ENCODE results near the gene CBFA2T2. TPM values are rescaled to one million over a fixed set of nuclear protein-coding genes. Genes with fewer than 3 reads are reported as not detected.

The CBFA2T2 gene
- polyA plus RNA-seq, 3 donors: 1.7 to 9.7 (median 4.9) TPM

GRCh38 chr20:33650753-33651561 is 161.1 kb downstream of the CBFA2T2 start:
- no peaks in the 10 kb centered on the region for H3K4me1 ChIP-seq (ENCODE audit: control insufficient read depth in 1 of 2, insufficient read depth in 2 of 2, low read length in 2 of 2)
- H3K27ac ChIP-seq (ENCODE audit: low read depth in 1 of 2, low read length in 2 of 2): no peak overlapping the region
- H2AFZ ChIP-seq (ENCODE audit: insufficient read depth, low read depth, low read length, poor library complexity, severe bottlenecking): no peak overlapping the region
- Mint-ChIP-seq H3K4me1 (peaks cover 6% of the 10 kb centered on the region), H3K9me3 (no peaks in the 10 kb centered on the region), H3K27me3 (ENCODE audit: low read depth in 3 of 3) (peaks cover 1 to 8% (median 2%) of the 10 kb centered on the region in 3 donors), H3K4me3 (no peak overlapping the region), H3K27ac (no peak overlapping the region), H3K36me3 (peaks cover 6 to 8% of the 10 kb centered on the region in 2 donors)
- no peak overlapping the region for H3K9ac ChIP-seq (ENCODE audit: insufficient read depth, low read length, poor library complexity, severe bottlenecking)
- no peak for DNase-seq
- peaks cover 0 to 6% of the 10 kb centered on the region in 2 donors for H3K36me3 ChIP-seq (replicated peaks in 1 of 2; ENCODE audit: control insufficient read depth in 1 of 2, insufficient read depth in 2 of 2, low read length in 2 of 2)
- no peaks in the 10 kb centered on the region for H4K20me1 ChIP-seq (ENCODE audit: insufficient read depth, low read length)
- H3K4me3 ChIP-seq (replicated peaks in 1 of 3; ENCODE audit: low read depth in 2 of 3, low read length in 3 of 3): no peak overlapping the region
- no peak for TF ChIP-seq CTCF (IDR thresholded peaks at IDR 0.05)
- no peaks in the 10 kb centered on the region for H3K9me3 ChIP-seq (replicated peaks in 1 of 2; ENCODE audit: control insufficient read depth in 1 of 2, insufficient read depth in 1 of 2, low read length in 2 of 2)
- H3K79me2 ChIP-seq (ENCODE audit: insufficient read depth, low read length): no peaks in the 10 kb centered on the region
- WGBS (ENCODE audit: insufficient coverage): 90% methylated on average over 2 of the region's 10 CpGs
- H3K27me3 ChIP-seq (ENCODE audit: control insufficient read depth in 2 of 2, insufficient read depth in 2 of 2, low read length in 2 of 2): no peaks in the 10 kb centered on the region
- H3K4me2 ChIP-seq (replicated peaks; ENCODE audit: extremely low read depth, low read length, poor library complexity, severe bottlenecking): no peak overlapping the region
- intact Hi-C loops (cut with micrococcal nuclease): no loop called here

- peaks cover 6% of the 10 kb centered on the region for H3K4me1 Mint-ChIP-seq
- peaks cover 1 to 9% (median 2%) of the 10 kb centered on the region in 3 donors for H3K27me3 Mint-ChIP-seq (ENCODE audit: low read depth in 3 of 3)
- H3K27ac ChIP-seq (ENCODE audit: low read depth in 1 of 2, low read length in 2 of 2): no peak overlapping the region
- peaks cover 2 to 3% of the 10 kb centered on the region in 2 donors for H3K36me3 Mint-ChIP-seq
- no peak overlapping the region for H3K4me3 Mint-ChIP-seq
- H3K9me3 Mint-ChIP-seq: no peaks in the 10 kb centered on the region
- no peaks in the 10 kb centered on the region for H3K9me3 ChIP-seq (replicated peaks in 1 of 2; ENCODE audit: control insufficient read depth in 1 of 2, insufficient read depth in 1 of 2, low read length in 2 of 2)
- H3K4me2 ChIP-seq (replicated peaks; ENCODE audit: extremely low read depth, low read length, poor library complexity, severe bottlenecking): no peak overlapping the region
- H3K79me2 ChIP-seq (ENCODE audit: insufficient read depth, low read length): no peaks in the 10 kb centered on the region
- intact Hi-C loops (cut with micrococcal nuclease): no loop called here
- TF ChIP-seq CTCF (IDR thresholded peaks at IDR 0.05): no peak
- H3K36me3 ChIP-seq (replicated peaks in 1 of 2; ENCODE audit: control insufficient read depth in 1 of 2, insufficient read depth in 2 of 2, low read length in 2 of 2): peaks cover 0 to under 1% of the 10 kb centered on the region in 2 donors
- no peaks in the 10 kb centered on the region for H3K27me3 ChIP-seq (ENCODE audit: control insufficient read depth in 2 of 2, insufficient read depth in 2 of 2, low read length in 2 of 2)
- WGBS (ENCODE audit: insufficient coverage): 93% methylated on average over 10 of the region's 13 CpGs
- H3K27ac Mint-ChIP-seq: no peak overlapping the region
- DNase-seq: no peak
- no peaks in the 10 kb centered on the region for H4K20me1 ChIP-seq (ENCODE audit: insufficient read depth, low read length)
- no peak overlapping the region for H2AFZ ChIP-seq (ENCODE audit: insufficient read depth, low read depth, low read length, poor library complexity, severe bottlenecking)
- H3K9ac ChIP-seq (ENCODE audit: insufficient read depth, low read length, poor library complexity, severe bottlenecking): no peak overlapping the region
- H3K4me3 ChIP-seq (replicated peaks in 1 of 3; ENCODE audit: low read depth in 2 of 3, low read length in 3 of 3): no peak overlapping the region
- H3K4me1 ChIP-seq (ENCODE audit: control insufficient read depth in 1 of 2, insufficient read depth in 2 of 2, low read length in 2 of 2): no peaks in the 10 kb centered on the region
These were observed 161.7 kb downstream of the CBFA2T2 start for GRCh38 chr20:33651562-33652048.

All from CD14-positive monocyte (primary cell).